CD4-positive, alpha-beta T cell treated with Interferon gamma for 1 hour (primary cell): Measurements from ENCODE around the gene MYCN.
"Not testable (repeated sequence)": the region's sequence is repeated elsewhere in the genome, so short reads cannot be mapped to it uniquely, and the experiment has no call there.

Source experiments
- DNase-seq: peaks from one replicate; pipeline ENCODE4 v3.0.0-alpha.2; 2020

Gene MYCN

GRCh38 chr2:15939854-15940660 lies at the start of gene MYCN:
Gene MYCN (plus strand): TSS chr2:15940550. CDS start chr2:15942065, 1,515 bp downstream.
- DNase-seq = peak; percentile 19

GRCh38 chr2:15890936-15891905 lies 49.1 kb upstream of the MYCN start:
- DNase-seq = no peak

- DNase-seq = no peak
These were observed 48.0 kb upstream of the MYCN start for GRCh38 chr2:15892151-15892880.

GRCh38 chr2:15893085-15893484 lies 47.3 kb upstream of the MYCN start:
- DNase-seq = no peak

- DNase-seq = no peak
These were observed 46.5 kb upstream of the MYCN start for GRCh38 chr2:15893689-15894480.

GRCh38 chr2:15894481-15895144 lies 45.7 kb upstream of the MYCN start:
- DNase-seq = no peak

GRCh38 chr2:15895615-15896469 lies 44.5 kb upstream of the MYCN start:
- DNase-seq = no peak

- DNase-seq = no peak
These were observed 43.5 kb upstream of the MYCN start for GRCh38 chr2:15896859-15897258.

- no peak for DNase-seq
These were observed 42.8 kb upstream of the MYCN start for GRCh38 chr2:15897431-15898098.

GRCh38 chr2:15899327-15899612 lies 41.1 kb upstream of the MYCN start:
- DNase-seq = no peak

- DNase-seq = no peak
These were observed 40.4 kb upstream of the MYCN start for GRCh38 chr2:15899751-15900493.

- DNase-seq = no peak
These were observed 39.1 kb upstream of the MYCN start for GRCh38 chr2:15901095-15901807.

GRCh38 chr2:15901808-15902130 lies 38.6 kb upstream of the MYCN start:
- no peak for DNase-seq

- not testable (repeated sequence) for DNase-seq
These were observed 36.4 kb upstream of the MYCN start for GRCh38 chr2:15903910-15904309.

GRCh38 chr2:15905267-15905645 lies 35.1 kb upstream of the MYCN start:
- no peak for DNase-seq

- DNase-seq = no peak
These were observed 34.3 kb upstream of the MYCN start for GRCh38 chr2:15905986-15906491.

- no peak for DNase-seq
These were observed 33.6 kb upstream of the MYCN start for GRCh38 chr2:15906778-15907177.

GRCh38 chr2:15907461-15908324 lies 32.7 kb upstream of the MYCN start:
- no peak for DNase-seq
